ENCODE measurements around the gene ATRNL1.

The ATRNL1 gene

GRCh38 chr10:115844591-115844990 is 751.4 kb downstream of the ATRNL1 start:
- Histone ChIP-seq H3K9me3 (replicated peaks; ENCODE audit: insufficient read depth, low read length) (no peaks in the 10 kb centered on the region), H3K9me2 (replicated peaks; ENCODE audit: insufficient read depth, low read length) (no peaks in the 10 kb centered on the region), H3K27ac (ENCODE audit: low read length) (no peak overlapping the region), H2AFZ (ENCODE audit: low read length) (no peak overlapping the region), H3K4me2 (ENCODE audit: low read depth, low read length) (no peak overlapping the region), H4K20me1 (ENCODE audit: insufficient read depth, low read length) (no peaks in the 10 kb centered on the region), H3K27me3 (replicated peaks; ENCODE audit: insufficient read depth, low read length) (no peaks in the 10 kb centered on the region), H3K9ac (ENCODE audit: low read length) (no peak overlapping the region), H3K36me3 (replicated peaks; ENCODE audit: insufficient read depth, low read length) (no peaks in the 10 kb centered on the region), H3K4me3 (ENCODE audit: low read length) (no peak overlapping the region), H3K4me1 (ENCODE audit: low read length) (no peaks in the 10 kb centered on the region), H3F3A (ENCODE audit: insufficient read depth, low read length) (no peaks in the 10 kb centered on the region), H3K79me2 (ENCODE audit: low read length) (no peaks in the 10 kb centered on the region)
- DNase-seq: no peak
- TF ChIP-seq, protein P1, sequence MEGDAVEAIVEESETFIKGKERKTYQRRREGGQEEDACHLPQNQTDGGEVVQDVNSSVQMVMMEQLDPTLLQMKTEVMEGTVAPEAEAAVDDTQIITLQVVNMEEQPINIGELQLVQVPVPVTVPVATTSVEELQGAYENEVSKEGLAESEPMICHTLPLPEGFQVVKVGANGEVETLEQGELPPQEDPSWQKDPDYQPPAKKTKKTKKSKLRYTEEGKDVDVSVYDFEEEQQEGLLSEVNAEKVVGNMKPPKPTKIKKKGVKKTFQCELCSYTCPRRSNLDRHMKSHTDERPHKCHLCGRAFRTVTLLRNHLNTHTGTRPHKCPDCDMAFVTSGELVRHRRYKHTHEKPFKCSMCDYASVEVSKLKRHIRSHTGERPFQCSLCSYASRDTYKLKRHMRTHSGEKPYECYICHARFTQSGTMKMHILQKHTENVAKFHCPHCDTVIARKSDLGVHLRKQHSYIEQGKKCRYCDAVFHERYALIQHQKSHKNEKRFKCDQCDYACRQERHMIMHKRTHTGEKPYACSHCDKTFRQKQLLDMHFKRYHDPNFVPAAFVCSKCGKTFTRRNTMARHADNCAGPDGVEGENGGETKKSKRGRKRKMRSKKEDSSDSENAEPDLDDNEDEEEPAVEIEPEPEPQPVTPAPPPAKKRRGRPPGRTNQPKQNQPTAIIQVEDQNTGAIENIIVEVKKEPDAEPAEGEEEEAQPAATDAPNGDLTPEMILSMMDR (IDR thresholded peaks at IDR 0.05; ENCODE audit: low read length): no peak
- TF ChIP-seq EZH2 (optimal IDR thresholded peaks at IDR 0.05; ENCODE audit: low read depth, low read length): no peak
- no peak for TF ChIP-seq EZH2phosphoT487 (IDR thresholded peaks at IDR 0.05; ENCODE audit: low read length)

- Histone ChIP-seq H4K20me1 (ENCODE audit: insufficient read depth, low read length) (no peaks in the 10 kb centered on the region), H3K9me2 (replicated peaks; ENCODE audit: insufficient read depth, low read length) (no peaks in the 10 kb centered on the region), H3K27me3 (replicated peaks; ENCODE audit: insufficient read depth, low read length) (no peaks in the 10 kb centered on the region), H3K79me2 (ENCODE audit: low read length) (no peaks in the 10 kb centered on the region), H3K9ac (ENCODE audit: low read length) (no peak overlapping the region), H3K36me3 (replicated peaks; ENCODE audit: insufficient read depth, low read length) (no peaks in the 10 kb centered on the region), H3K4me2 (ENCODE audit: low read depth, low read length) (no peak overlapping the region), H3F3A (ENCODE audit: insufficient read depth, low read length) (no peaks in the 10 kb centered on the region), H2AFZ (ENCODE audit: low read length) (no peak overlapping the region), H3K9me3 (replicated peaks; ENCODE audit: insufficient read depth, low read length) (no peaks in the 10 kb centered on the region), H3K4me1 (ENCODE audit: low read length) (no peaks in the 10 kb centered on the region), H3K27ac (ENCODE audit: low read length) (no peak overlapping the region), H3K4me3 (ENCODE audit: low read length) (no peak overlapping the region)
- no peak for DNase-seq
- TF ChIP-seq, protein P1 (IDR thresholded peaks at IDR 0.05; ENCODE audit: low read length): no peak
- TF ChIP-seq EZH2phosphoT487 (IDR thresholded peaks at IDR 0.05; ENCODE audit: low read length) (no peak), EZH2 (optimal IDR thresholded peaks at IDR 0.05; ENCODE audit: low read depth, low read length) (no peak)
These were observed 752.8 kb downstream of the ATRNL1 start for GRCh38 chr10:115845921-115846320.

- H3K27ac ChIP-seq (ENCODE audit: low read length): no peak overlapping the region
- no peaks in the 10 kb centered on the region for H3K79me2 ChIP-seq (ENCODE audit: low read length)
- no peaks in the 10 kb centered on the region for H3K9me3 ChIP-seq (replicated peaks; ENCODE audit: insufficient read depth, low read length)
- H3K27me3 ChIP-seq (replicated peaks; ENCODE audit: insufficient read depth, low read length): no peaks in the 10 kb centered on the region
- no peaks in the 10 kb centered on the region for H3K4me1 ChIP-seq (ENCODE audit: low read length)
- no peak overlapping the region for H3K4me3 ChIP-seq (ENCODE audit: low read length)
- H3K36me3 ChIP-seq (replicated peaks; ENCODE audit: insufficient read depth, low read length): no peaks in the 10 kb centered on the region
- H3K9me2 ChIP-seq (replicated peaks; ENCODE audit: insufficient read depth, low read length): no peaks in the 10 kb centered on the region
- H4K20me1 ChIP-seq (ENCODE audit: insufficient read depth, low read length): no peaks in the 10 kb centered on the region
- no peaks in the 10 kb centered on the region for H3F3A ChIP-seq (ENCODE audit: insufficient read depth, low read length)
- no peak overlapping the region for H2AFZ ChIP-seq (ENCODE audit: low read length)
- TF ChIP-seq EZH2phosphoT487 (IDR thresholded peaks at IDR 0.05; ENCODE audit: low read length): no peak
- TF ChIP-seq, protein P1 (IDR thresholded peaks at IDR 0.05; ENCODE audit: low read length): no peak
- no peak for TF ChIP-seq EZH2 (optimal IDR thresholded peaks at IDR 0.05; ENCODE audit: low read depth, low read length)
- no peak overlapping the region for H3K4me2 ChIP-seq (ENCODE audit: low read depth, low read length)
- H3K9ac ChIP-seq (ENCODE audit: low read length): no peak overlapping the region
- DNase-seq: no peak
These were observed 753.4 kb downstream of the ATRNL1 start for GRCh38 chr10:115846528-115846927.

All from MM.1S (cell line).